Mucosa of rectum (tissue), 2 donors: ENCODE data around the gene IGF2BP3.
"Not testable (repeated sequence)": the region's sequence is repeated elsewhere in the genome, so short reads cannot be mapped to it uniquely, and the experiment has no call there.

Experiments used
- H3K27ac ChIP-seq, 2 donors: one replicate each; pipeline ENCODE4 v1.7.0; 2013; ENCODE audit warnings: inconsistent platforms in 2 of 2, low read depth in 2 of 2, low read length in 2 of 2
- H3K27me3 ChIP-seq, 2 donors: one replicate each; pipeline ENCODE4 v1.7.0; 2013; ENCODE audit warnings: low read length in 2 of 2; ENCODE audit not compliant: control insufficient read depth in 2 of 2, insufficient read depth in 2 of 2
- H3K36me3 ChIP-seq, 2 donors: one replicate each; pipeline ENCODE4 v1.7.0; 2013; ENCODE audit warnings: low read length in 2 of 2; ENCODE audit not compliant: control insufficient read depth in 2 of 2, insufficient read depth in 2 of 2
- H3K4me1 ChIP-seq, 2 donors: one replicate each; pipeline ENCODE4 v1.7.0; 2013; ENCODE audit warnings: low read length in 2 of 2, mild to moderate bottlenecking in 1 of 2; ENCODE audit not compliant: control insufficient read depth in 2 of 2, insufficient read depth in 2 of 2
- H3K4me3 ChIP-seq, 2 donors: one replicate each; pipeline ENCODE4 v1.7.0; 2013; ENCODE audit warnings: low read length in 2 of 2
- H3K9ac ChIP-seq, 2 donors: one replicate each; pipeline ENCODE4 v1.7.0; 2013; ENCODE audit warnings: low read length in 2 of 2, low read depth in 1 of 2, mild to moderate bottlenecking in 1 of 2
- H3K9me3 ChIP-seq, 2 donors: one replicate each; pipeline ENCODE4 v1.7.0; 2013; ENCODE audit warnings: low read length in 2 of 2; ENCODE audit not compliant: control insufficient read depth in 2 of 2
- donor health status: healthy.
- donor health status: Normal muscosa, but diverticular disease.

The IGF2BP3 gene

GRCh38 chr7:23426876-23427275, 43.4 kb downstream of the IGF2BP3 start:
- Histone ChIP-seq H3K36me3 (no peaks in the 10 kb centered on the region), H3K9me3 (no peaks in the 10 kb centered on the region), H3K4me1 (no peaks in the 10 kb centered on the region), H3K27ac (no peak overlapping the region), H3K27me3 (peaks cover 0 to 11% of the 10 kb centered on the region in 2 donors), H3K4me3 (no peak overlapping the region), H3K9ac (no peak overlapping the region)

- H3K27me3 ChIP-seq, result peaks cover 0 to 7% of the 10 kb centered on the region in 2 donors
- no peaks in the 10 kb centered on the region for H3K4me1 ChIP-seq
- no peak overlapping the region for H3K4me3 ChIP-seq
- H3K9ac ChIP-seq, result no peak overlapping the region
- no peaks in the 10 kb centered on the region for H3K36me3 ChIP-seq
- no peaks in the 10 kb centered on the region for H3K9me3 ChIP-seq
- no peak overlapping the region for H3K27ac ChIP-seq
These were observed 47.4 kb downstream of the IGF2BP3 start for GRCh38 chr7:23422909-23423308.

GRCh38 chr7:23422384-23422783, 47.9 kb downstream of the IGF2BP3 start:
- Histone ChIP-seq H3K27ac (no peak overlapping the region), H3K27me3 (peaks cover 0 to 7% of the 10 kb centered on the region in 2 donors), H3K36me3 (no peaks in the 10 kb centered on the region), H3K4me3 (no peak overlapping the region), H3K9ac (no peak overlapping the region), H3K4me1 (no peaks in the 10 kb centered on the region), H3K9me3 (no peaks in the 10 kb centered on the region)

GRCh38 chr7:23419845-23420244, 50.4 kb downstream of the IGF2BP3 start:
- peaks cover 0 to 2% of the 10 kb centered on the region in 2 donors for H3K27me3 ChIP-seq
- H3K9me3 ChIP-seq, result no peaks in the 10 kb centered on the region
- H3K27ac ChIP-seq, result no peak overlapping the region
- H3K4me3 ChIP-seq, result no peak overlapping the region
- no peaks in the 10 kb centered on the region for H3K4me1 ChIP-seq
- H3K36me3 ChIP-seq, result no peaks in the 10 kb centered on the region
- H3K9ac ChIP-seq, result no peak overlapping the region

GRCh38 chr7:23419160-23419559, 51.1 kb downstream of the IGF2BP3 start:
- Histone ChIP-seq H3K27me3 (peaks cover 0 to 2% of the 10 kb centered on the region in 2 donors), H3K9me3 (no peaks in the 10 kb centered on the region), H3K27ac (no peak overlapping the region), H3K36me3 (no peaks in the 10 kb centered on the region), H3K9ac (no peak overlapping the region), H3K4me3 (no peak overlapping the region), H3K4me1 (no peaks in the 10 kb centered on the region)

- no peaks in the 10 kb centered on the region for H3K9me3 ChIP-seq
These were observed 52.2 kb downstream of the IGF2BP3 start for GRCh38 chr7:23418046-23418445.

GRCh38 chr7:23415198-23415597, 55.1 kb downstream of the IGF2BP3 start:
- Histone ChIP-seq H3K27ac (no peak overlapping the region), H3K36me3 (no peaks in the 10 kb centered on the region), H3K27me3 (no peaks in the 10 kb centered on the region), H3K9ac (no peak overlapping the region), H3K4me3 (no peak overlapping the region), H3K4me1 (no peaks in the 10 kb centered on the region), H3K9me3 (no peaks in the 10 kb centered on the region)

More at GRCh38 chr7:23418046-23418445, 52.2 kb downstream of the IGF2BP3 start:
- Histone ChIP-seq H3K4me1 (no peaks in the 10 kb centered on the region), H3K4me3 (no peak overlapping the region), H3K36me3 (no peaks in the 10 kb centered on the region), H3K27me3 (peaks cover 0 to 2% of the 10 kb centered on the region in 2 donors), H3K27ac (no peak overlapping the region), H3K9ac (no peak overlapping the region)

DNA sequence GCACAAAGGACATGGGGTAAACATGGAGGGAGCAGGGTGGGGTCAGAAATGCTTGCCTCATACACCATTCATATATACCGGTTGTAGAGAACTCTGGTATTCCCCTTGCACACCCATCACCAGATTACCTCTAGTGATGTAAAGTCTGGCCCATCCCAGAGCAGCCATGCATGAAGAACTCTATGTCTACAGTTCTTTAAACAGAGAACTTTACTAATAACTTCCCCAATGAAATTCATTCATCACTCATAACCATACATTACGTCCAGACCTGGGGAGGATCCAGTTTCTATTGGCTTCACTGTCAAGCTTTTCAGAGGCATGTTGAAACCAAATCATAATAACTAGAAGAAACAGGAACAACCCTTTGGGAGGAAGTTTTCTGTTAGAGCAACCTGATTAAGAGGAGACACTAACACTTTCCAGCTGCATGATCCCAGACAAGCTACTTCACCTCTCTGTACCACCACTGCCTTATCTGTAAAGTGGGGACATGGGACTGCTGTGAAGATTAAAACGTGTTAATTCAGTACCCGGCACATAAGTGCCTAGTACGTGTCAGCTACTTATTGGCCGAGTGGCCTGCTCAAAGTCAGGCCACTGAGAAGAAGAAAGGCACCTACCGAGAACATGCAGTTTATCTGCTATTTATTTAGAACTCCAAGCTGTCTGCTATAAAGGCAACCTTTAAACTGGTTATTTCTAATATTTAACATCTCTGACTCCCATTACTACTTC, 59.7 kb downstream of the IGF2BP3 start:
- no peaks in the 10 kb centered on the region for H3K4me1 ChIP-seq
- H3K27ac ChIP-seq, result no peak overlapping the region
- H3K9me3 ChIP-seq, result no peaks in the 10 kb centered on the region
- H3K9ac ChIP-seq, result no peak overlapping the region
- no peak overlapping the region for H3K4me3 ChIP-seq
- H3K27me3 ChIP-seq, result no peaks in the 10 kb centered on the region
- no peaks in the 10 kb centered on the region for H3K36me3 ChIP-seq

DNA sequence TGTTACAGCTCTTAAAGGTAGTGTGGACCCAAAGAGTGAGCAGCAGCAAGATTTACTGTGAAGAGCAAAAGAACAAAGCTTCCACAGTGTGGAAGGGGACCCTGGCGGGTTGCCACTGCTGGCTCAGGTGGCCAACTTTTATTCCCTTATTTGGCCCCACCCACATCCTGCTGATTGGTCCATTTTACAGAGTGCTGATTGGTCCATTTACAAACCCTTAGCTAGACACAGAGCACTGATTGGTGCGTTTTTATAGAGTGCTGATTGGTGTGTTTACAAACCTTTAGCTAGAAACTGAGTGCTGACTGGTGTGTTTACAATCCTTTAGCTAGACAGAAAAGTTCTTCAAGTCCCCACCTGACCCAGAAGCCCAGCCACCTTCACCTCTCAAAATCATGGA, 63.7 kb downstream of the IGF2BP3 start:
- H3K27me3 ChIP-seq, H3K36me3 ChIP-seq, H3K4me1 ChIP-seq, H3K9me3 ChIP-seq, H3K9ac ChIP-seq, H3K27ac ChIP-seq, H3K4me3 ChIP-seq: not testable (repeated sequence)

DNA sequence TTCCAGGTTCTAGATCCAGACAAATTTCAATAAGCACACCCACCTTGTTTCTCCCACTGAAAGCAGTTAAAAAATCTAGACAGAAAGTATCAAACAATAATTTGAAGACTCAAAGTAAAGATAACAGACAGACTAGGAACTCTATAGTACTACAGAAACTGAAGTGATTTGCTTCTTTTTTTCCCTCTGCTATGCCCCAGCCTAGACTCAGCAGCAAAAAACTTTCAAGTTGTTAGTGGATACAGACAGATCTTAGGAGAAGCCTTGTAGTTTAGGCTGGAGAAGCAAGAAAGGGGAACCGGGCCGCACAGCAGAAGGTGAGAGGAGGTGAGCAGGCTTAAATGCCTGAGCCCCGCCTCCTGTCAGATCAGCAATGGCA, 65.1 kb downstream of the IGF2BP3 start:
- Histone ChIP-seq H3K27me3 (no peaks in the 10 kb centered on the region), H3K36me3 (no peaks in the 10 kb centered on the region), H3K9me3 (no peaks in the 10 kb centered on the region), H3K4me3 (no peak overlapping the region), H3K9ac (no peak overlapping the region), H3K27ac (no peak overlapping the region), H3K4me1 (no peaks in the 10 kb centered on the region)
